Central memory CD4-positive, alpha-beta T cell (primary cell): ENCODE measurements around the gene DMAC2.
"Not testable (repeated sequence)": the region's sequence is repeated elsewhere in the genome, so short reads cannot be mapped to it uniquely, and the experiment has no call there.

Experiments
- DNase-seq: peaks from one replicate; pipeline ENCODE4 v3.0.0; 2022

The DMAC2 gene

DNA sequence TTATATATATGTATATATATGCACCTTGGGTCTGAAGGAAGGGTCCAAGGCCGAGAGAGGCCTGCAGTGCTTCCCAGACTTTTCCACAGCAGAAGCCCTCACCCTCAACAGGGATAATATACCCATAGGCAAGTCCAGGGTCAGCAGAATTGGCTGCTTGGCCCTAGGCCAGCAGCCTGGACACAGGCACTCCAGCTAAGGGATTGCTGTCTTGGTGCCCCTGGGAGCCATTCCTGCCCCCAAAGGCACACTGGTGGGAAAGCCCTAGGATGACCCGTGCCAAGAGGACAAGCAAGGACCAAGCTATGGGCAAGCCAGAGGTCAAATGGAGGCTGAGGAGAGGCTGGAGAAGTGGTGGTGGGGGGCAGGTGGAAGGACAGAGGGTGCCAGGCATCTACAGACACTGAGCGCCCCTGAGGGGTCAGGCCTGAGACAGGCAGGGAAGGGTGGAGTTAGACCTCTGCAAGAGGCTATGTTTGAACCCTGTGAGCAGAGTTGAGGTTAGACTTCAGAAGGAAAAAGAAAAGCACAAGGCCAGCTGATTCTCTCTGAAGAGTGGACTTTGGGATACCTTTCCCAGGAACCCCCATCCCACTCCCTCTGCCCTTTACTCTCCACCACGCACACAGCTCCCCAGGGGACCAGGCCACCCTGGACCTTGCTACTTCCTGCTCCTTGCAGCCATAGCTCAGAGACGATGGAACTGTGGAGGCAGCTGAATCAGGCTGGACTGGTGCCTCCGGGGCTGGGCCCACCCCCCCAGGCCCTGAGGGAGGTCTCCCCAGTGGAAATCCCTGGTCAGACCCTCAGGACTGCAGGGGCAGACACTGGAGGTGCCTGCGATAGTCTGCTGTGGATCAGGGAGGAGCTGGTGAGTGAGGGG is 3.0 kb upstream of the DMAC2 start, which contains the start of gene ERICH4:
Gene ERICH4 (plus strand): TSS at position 684 of the 883 bp plus-strand sequence. CDS start 14 bp downstream, at position 698.
- DNase-seq = no peak

DNA sequence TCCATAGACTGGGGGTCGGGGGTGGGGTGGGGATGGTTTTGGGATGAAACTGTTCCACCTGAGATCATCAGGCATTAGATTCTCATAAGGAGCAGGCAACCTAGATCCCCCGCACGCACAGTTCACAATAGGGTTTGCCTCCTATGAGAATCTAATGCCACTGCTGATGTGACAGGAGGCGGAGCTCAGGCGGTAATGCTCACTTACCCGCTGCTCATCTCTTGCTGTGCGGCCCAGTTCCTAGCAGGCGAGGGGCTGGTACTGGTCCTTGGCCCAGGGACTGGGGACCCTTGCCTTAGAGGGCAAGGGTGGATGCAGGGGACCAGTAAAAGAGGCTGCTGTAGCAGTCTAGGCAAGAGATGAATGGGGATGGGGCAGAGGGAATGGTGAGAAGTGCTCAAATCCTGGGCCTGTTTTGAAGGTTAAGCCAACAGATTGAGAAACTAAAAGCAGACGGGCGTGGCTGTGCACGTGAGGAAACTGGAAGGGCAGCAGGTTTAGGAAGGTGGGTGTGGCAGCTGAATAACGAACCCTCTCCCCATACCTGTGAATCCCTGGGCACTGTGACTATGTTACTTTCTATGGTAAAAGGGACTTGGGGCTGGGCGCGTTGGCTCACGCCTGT is 1.7 kb upstream of the DMAC2 start:
- DNase-seq = no peak

DNA sequence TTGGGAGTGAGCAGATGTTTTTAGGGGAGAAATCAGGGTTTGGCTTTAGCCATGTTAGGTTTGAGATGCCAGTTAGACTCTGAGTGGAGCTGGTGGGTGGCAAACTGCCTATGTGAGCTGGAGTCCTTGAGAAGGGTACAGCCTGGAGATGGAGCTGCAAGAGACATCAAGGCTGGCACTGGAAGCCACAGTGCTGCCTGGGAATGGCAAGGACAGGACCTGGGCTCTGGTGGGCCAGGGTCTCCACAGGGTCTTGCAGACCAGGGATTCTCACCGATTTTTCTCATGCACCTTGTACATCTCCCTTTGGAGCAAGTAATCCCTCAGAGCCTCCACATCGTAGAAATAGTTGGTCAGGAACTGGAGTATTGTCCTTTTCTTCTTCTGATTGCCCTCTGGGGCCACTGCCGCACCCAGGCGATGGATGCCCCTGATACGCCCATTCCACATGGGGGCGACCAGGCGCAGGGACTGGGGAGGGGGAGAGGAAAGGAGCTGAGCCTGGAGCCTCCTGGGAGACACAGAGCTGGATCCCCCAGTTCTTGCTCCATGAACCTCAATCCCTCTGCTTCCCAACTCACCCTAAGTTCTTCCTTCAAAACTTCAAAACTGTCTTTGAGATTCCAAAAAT is 1.7 kb downstream of the DMAC2 start:
- no peak for DNase-seq

DNA sequence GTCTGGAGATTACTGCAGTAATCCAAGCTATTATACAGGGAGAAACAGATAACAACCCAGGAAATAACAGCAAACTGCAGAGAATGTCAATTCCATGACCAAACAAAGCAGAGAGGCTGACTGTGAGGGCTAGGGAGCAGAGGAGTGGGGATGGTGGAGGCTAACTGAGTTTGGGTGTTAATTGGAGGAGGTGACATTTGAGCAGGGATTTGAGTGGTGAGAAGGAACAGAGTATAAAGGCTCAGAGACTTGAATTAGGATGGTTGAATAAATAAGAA is 3.1 kb downstream of the DMAC2 start:
- DNase-seq = no peak

DNA sequence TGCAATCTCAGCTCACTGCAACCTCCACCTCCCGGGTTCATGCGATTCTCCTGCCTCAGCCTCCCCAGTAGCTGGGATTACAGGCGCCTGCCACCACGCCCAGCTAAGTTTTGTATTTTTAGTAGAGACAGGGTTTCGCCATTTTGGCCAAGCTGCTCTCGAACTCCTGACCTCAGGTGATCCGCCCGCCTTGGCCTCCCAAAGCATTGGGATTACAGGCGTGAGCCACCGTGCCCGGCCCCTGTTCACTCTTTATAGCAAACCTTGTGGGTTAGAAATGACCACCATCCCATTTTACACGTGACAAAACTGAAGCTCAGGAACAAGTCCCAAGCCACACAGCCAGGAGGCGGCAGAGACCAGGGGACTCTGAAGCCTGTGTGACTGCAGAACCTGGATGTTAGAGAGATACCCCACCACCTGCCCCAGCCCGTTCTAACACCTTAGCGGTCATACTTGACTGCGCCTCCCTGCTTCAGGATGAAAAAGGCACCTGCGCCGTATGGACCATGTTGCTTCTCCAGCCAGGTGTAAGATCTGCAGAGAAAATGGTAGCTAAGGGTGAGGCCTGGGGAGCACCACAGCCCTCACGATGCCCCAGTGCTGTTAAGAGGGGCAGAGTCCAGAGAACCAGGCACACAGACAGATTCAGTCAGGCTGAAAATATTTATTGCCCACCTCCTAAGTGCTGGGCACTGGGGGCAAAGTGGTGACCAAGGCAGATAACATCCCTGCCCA is 3.6 kb downstream of the DMAC2 start:
- DNase-seq = no peak

DNA sequence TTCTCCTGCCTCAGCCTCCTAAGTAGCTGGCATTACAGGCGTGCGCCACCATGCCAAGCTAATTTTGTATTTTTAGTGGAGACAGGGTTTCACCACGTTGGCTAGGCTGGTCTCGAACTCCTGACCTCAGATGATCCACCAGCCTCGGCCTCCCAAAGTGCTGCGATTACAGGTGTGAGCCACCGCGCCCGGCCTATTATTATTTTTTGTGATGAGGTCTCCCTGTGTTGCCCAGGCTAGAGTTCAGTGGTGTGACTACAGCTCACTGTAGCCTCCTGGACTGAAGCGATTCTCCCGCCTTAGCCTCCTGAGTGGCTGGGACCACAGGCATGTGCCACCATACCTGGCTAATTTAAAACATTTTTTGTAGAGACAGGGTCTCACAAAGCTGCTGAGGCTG is 4.3 kb downstream of the DMAC2 start:
- not testable (repeated sequence) for DNase-seq

DNA sequence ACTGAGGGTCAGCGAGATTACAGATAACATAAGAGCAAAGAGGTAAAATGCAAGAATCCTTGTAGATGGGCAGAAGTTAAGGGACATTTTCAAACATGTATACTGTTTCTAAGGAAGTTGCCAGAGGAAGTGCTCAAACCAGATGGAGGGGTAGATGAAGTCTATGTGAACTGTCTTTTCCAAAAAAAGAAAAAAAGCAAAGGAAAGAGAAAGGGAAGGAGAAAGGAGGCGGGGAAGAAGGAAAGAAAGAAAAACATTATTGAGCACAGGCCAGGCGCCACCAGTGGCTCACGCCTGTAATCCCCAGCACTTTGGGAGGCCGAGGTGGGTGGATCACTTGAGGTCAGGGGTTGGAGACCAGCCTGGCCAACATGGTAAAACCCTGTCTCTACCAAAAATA is 5.3 kb downstream of the DMAC2 start:
- no peak for DNase-seq

DNA sequence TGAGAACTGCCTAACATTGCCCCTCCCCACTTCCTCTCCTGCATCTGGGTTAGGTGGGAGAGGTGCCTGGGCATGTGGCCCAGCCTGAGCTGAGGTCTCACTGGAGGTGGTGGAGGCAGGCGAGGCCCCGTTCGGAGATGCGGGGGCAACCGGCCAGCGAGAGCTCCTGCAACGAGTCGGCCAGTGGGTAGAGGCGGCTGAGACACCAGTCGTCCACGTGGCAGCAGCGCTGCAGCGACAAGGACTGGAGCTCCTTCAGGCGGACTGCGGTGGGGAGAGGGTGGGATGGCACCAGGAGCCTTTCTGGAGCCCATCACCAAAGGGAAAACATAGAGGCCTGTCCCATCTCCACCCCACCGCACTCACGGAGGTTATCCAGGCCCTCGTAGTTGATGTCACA is 6.5 kb downstream of the DMAC2 start:
- DNase-seq = no peak

DNA sequence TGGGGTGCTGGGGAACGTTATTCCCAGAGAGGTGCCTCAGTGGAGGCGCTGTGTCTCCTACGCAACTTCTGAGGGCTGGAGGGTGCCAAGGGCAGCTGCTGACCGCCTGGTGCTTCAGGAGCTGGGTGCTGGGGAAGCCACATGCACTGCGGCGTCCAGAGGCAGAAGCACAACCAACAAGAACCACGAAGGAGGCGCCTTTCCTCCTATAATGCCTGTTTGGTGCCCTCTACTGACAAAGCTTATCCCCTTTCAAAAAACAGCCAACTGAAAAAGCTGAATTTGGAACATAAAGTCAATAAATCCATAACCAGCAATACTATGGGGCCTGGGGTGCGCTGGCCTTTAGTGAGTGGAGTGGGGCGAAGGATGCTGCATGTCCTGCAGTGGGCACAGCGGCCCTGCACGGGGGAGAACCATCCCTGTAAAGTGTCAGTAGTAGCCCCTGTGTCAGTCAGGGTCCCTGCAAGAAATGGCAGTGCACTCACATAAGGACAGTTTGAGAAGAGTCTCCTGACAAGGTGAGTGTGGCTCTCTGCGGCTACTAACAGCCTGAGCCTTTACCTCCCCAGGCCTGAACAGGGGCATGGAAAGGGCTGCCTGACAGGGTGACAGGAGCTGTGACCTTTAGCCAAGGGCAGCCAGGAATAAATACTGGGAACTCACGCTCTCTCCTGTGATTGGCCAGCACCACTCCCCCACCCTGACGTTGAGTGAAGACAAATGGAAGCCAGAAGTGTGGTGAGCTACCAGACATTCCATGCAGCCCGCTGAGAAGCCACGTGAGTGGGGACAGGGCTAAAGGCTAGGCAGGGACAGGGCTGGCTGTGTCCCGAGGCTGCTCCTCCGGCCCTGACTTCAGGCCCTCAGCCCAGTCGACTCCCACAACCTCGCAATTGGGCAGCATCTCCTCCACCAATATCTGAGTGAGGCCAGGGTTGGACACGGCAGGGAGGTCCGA is 8.0 kb downstream of the DMAC2 start:
- DNase-seq = peak; percentile 10

DNA sequence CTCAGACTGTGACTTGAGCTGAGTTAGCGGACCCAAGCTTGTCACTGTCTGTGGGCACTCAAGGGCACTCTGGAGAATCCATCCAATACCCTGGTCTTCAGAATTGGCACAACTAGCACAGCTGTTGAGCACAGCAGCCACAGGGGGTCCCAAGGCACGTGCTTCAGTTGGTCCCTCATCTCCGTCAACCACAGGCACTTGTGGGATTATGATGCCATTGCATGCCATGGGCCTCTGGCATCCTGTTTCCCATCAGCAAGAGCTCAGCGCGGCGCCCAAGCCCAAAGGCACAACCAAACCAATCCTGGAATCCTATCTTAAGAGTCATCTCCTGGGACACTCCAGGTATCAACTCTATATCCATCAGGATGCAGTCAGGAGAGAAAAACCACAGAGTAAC is 8.8 kb downstream of the DMAC2 start:
- DNase-seq = no peak

DNA sequence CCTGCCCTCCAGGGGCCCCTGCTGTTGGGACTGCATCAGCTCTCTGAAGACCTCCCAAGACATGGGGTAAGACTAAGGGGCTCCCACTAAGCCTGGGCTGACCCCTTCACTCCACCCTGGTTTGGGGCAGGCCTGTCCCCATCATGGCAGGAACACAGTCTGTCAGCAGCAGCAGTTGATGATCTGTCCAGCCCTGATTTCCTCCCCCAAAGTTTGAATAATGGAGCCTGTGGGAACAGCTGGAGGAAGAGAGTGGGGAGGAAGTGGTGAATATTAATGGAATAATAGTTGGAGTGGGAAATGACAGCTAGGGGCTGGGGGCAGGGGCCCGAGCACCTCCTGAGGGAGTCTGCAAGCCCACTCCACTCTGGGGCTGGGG is 11.2 kb downstream of the DMAC2 start:
- DNase-seq = no peak

DNA sequence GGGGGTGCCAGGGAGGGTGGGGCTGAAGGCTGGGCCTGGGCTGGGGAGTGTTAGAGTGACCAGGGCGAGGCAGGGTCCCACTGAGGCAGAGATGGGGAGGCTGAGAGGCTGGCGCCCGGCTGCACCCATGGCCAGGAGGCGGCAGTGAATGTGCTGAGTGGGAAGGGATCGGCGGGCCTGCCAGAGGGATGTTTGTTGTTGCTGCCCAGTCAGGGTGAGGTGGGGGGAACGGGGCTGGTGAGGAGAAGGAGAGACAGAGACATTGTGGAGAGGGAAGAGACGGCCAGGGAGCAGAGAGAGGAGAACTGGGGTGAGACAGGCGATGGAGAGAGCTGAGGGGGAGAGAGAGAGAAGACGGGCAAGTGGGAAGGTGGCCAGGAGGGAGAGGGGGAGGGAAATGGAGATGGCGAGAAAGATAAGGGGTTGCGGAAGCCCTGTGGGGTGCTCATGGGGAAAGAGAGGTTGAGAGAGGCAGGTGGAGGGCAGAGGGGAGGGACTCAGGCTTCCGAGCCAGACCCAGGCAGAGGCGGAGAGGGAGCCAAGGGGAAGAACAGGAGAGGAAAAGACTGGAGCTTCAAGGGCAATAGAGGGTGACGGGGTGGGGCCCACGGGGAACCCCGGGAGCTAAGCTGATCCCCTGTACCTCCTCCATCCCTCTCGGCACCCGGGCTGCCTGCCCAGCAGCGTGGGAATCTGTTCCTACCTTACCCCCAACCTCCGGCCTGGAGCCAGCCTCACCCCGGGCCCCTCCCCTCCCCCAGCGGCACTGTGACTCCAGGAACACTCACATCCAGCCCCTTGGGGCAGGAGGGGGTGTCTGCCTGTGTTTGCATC is 11.8 kb downstream of the DMAC2 start:
- DNase-seq = peak; percentile 50

DNA sequence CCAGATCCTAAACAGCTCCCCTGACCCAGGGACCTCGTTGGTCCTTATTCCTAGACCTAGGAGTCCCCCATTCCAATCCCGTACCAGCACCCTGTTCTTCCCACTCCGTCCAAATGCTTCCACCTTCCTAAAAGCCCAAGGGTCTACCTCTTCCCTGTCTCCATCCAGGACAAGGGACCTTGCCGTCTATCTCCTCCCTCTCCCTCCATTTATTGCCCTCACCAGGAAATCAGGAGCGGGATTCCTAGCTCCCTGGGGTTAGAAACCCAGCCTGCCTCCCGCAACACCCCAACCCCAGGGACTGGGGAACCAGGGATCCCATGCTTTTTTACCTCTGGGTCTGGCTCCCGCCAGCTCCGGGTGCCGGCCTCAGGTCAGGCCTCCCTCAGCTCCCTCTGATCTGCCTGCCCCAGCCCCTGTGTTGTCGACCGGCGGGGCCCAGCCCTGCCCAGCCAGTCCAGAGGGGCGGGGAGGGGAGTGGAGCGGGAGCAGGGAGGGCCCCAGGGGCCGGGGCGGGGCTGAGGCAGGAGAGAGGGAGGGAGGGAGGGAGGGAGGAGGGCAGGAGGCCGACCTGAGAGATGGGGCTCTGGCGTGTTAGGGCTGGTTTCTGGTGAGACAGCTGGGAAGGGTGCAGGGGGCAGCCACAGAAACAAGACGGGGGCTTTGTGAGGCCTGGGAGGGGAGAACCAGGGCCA is 12.6 kb downstream of the DMAC2 start, which contains the start of gene B3GNT8:
Gene B3GNT8 (minus strand): TSS at position 423 of the 695 bp plus-strand sequence. CDS start 596 bp downstream, outside the sequence.
- DNase-seq = peak; percentile 16

DNA sequence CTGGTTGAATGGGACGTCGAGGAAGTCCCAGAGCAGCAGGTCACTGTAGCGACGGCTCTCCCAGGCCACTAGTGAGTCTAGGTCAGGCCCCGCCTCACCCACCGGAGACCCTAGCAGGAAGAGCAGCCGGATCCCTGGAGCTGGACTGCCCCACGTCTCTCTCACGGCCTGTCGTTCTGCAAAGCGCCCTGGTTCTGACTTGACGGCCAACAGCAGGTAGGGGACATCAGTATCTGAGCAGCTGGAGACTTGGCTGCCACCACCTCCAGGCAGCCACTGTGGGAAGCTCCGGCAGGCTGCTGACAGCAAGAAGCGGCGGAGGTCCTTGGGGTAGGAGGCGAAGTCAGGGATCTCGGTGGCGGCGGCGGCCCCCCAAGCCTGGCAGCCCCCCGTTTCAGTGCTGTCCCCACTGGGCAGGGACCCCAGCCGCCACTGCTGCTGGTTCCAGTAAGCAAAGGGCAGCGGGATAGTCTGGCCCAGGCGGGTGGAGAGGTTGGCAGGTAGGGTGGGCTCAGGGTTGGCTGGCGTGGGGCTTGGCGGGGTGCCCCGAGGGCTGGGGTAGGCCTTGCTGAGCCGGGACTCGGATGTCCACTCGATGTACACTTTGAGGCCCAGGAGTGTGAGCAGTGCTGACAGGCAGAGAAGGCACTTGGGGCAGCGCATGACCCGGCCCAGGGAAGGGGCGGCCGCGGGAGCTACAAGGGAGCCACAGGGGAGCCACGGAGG is 13.4 kb downstream of the DMAC2 start:
- DNase-seq = no peak

DNA sequence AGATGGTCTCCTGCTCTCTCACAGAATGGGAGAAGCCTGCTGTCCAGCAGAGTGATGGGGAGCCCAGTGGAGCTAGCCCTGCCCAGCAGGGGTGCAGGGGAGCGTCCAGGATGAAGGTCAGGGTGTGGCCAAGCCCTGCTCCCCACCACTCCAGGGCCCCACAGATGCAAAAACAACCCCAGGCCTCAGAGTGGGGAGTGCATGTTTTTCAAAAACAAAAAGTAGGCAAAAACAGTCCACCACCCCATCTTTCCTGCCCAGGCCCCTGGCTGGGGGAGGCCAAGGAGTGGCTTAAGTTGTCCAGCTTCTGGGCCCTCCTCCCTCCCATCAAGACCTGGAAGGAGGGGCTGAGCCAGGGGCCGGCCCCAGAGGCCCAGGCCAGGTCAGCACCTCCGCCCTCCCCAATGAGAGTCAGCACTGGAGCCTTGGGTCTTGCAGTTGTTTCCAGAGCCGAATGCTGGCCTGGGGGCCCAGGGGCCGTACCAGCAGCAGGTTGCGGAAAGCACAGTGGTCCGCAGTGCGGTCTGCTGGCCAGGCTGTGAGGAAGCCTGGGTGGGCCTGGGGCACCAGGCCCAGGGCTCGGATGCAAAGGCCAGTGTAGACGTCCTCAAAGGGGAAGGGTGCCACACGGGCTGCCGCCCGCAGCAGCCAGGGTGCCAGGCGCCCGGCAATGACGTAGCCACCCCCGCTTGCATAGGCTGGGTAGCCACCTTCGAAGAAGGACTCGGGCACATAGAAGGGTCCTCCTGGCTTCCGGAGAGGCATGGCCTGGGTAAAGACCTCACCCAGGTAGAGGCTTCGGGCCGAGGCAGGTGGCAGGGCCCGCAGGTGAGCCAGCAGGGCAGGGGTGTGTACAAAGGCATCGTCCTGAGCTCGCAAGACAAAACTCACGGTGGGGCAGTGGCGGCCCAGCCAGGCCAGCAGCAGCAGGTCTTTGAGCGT is 14.3 kb downstream of the DMAC2 start:
- DNase-seq = no peak

DNA sequence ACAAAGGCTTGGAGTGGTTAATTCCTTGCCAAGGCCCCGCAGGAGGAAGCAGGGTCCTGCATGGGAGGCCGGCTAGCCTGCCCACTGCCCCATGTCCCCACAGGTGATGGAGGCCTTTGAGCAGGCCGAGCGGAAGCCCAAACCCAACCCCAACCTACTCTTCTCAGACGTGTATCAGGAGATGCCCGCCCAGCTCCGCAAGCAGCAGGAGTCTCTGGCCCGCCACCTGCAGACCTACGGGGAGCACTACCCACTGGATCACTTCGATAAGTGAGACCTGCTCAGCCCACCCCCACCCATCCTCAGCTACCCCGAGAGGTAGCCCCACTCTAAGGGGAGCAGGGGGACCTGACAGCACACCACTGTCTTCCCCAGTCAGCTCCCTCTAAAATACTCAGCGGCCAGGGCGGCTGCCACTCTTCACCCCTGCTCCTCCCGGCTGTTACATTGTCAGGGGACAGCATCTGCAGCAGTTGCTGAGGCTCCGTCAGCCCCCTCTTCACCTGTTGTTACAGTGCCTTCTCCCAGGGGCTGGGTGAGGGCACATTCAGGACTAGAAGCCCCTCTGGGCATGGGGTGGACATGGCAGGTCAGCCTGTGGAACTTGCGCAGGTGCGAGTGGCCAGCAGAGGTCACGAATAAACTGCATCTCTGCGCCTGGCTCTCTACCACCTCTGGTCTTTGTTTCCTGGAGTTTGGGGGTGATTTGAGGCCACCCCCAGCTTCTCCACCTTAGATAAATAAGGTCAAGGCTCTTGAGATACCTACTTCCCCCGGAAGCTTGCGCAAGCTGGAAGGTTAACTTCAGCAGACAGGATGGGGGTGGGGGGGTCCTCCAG is 15.2 kb downstream of the DMAC2 start:
- DNase-seq = no peak

DNA sequence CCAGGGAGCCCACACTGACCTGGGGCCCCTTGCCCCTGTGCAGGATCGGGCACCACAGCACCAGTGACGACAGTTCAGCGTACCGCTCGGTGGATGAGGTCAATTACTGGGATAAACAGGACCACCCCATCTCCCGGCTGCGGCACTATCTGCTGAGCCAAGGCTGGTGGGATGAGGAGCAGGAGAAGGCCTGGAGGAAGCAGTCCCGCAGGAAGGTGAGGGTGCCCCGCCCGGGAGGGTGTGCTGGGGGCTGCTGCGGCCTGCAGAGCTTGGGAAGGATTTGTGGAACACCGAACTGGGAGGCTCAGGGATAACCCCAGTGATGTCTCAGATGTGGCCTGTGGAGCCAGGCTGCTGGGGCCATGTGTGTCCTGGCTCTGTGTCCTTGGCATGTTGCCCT is 16.8 kb downstream of the DMAC2 start:
- no peak for DNase-seq

DNA sequence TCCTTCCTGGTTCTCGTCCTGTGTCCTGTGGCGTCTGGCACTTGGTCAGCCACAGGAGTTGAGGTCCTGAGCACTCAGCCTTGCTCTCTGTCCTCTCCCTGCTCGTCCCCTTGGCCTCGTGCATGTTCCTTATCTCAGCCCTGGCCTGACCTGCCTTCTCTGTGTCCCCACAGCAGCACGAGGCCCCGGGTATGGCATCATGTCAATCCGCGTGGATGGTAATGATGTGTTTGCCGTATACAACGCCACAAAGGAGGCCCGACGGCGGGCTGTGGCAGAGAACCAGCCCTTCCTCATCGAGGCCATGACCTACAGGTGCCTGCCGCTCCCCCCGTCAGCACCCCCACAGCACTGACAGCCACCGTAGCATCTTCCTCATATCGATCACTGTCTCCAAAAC is 17.3 kb downstream of the DMAC2 start:
- DNase-seq = no peak
